D721Med (cell line): Measurements from ENCODE around the gene TSPAN13.

Experiments used
- DNase-seq: peaks from one replicate; pipeline ENCODE4 v3.0.0; 2011; ENCODE audit warnings: low spot score; ENCODE audit not compliant: insufficient read length
- FAIRE-seq: peaks from 2 replicates; lab custom pipeline; 2011; peaks lifted over from hg19 to GRCh38; lab: Jason Lieb, UNC
- TF ChIP-seq, protein P1 (sequence below): IDR thresholded peaks from 2 replicates; pipeline ENCODE4 v1.5.1; 2012; ENCODE audit warnings: mild to moderate bottlenecking, control low read depth; ENCODE audit not compliant: insufficient read depth; ENCODE audit errors: missing control alignments

TSPAN13 gene

GRCh38 chr7:16801111-16801542, 47.6 kb downstream of the TSPAN13 start:
- DNase-seq (peak; percentile 23), FAIRE-seq (peak; percentile 58)
- TF ChIP-seq, protein P1, sequence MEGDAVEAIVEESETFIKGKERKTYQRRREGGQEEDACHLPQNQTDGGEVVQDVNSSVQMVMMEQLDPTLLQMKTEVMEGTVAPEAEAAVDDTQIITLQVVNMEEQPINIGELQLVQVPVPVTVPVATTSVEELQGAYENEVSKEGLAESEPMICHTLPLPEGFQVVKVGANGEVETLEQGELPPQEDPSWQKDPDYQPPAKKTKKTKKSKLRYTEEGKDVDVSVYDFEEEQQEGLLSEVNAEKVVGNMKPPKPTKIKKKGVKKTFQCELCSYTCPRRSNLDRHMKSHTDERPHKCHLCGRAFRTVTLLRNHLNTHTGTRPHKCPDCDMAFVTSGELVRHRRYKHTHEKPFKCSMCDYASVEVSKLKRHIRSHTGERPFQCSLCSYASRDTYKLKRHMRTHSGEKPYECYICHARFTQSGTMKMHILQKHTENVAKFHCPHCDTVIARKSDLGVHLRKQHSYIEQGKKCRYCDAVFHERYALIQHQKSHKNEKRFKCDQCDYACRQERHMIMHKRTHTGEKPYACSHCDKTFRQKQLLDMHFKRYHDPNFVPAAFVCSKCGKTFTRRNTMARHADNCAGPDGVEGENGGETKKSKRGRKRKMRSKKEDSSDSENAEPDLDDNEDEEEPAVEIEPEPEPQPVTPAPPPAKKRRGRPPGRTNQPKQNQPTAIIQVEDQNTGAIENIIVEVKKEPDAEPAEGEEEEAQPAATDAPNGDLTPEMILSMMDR, result peak; percentile 50

DNA sequence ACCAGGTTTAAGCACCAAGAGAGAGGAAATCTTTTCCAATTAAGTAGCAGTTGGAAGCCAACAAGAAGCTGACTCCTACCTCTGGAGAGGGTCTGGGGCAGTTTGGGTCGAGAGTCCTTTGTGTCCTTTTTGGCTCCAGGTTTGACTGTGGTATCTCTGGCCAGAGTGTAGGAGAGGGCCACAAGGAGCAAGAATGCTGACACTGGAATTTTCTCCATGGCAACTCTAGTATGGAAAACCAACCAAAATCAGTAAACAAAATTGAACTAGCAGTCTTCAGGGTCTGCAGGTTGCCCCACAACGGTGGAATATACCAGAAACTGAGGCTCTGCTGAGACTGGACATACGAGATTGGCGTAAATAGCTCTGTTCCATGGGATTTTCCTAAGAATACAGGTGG, 48.0 kb downstream of the TSPAN13 start:
- FAIRE-seq (no peak), DNase-seq (no peak)
- TF ChIP-seq, protein P1, result no peak

GRCh38 chr7:16803125-16803524, 49.6 kb downstream of the TSPAN13 start:
- no peak for DNase-seq
- FAIRE-seq, result no peak
- TF ChIP-seq, protein P1, result no peak

- DNase-seq (no peak), FAIRE-seq (no peak)
- TF ChIP-seq, protein P1, result no peak
These were observed 50.5 kb downstream of the TSPAN13 start for GRCh38 chr7:16803881-16804673.

DNA sequence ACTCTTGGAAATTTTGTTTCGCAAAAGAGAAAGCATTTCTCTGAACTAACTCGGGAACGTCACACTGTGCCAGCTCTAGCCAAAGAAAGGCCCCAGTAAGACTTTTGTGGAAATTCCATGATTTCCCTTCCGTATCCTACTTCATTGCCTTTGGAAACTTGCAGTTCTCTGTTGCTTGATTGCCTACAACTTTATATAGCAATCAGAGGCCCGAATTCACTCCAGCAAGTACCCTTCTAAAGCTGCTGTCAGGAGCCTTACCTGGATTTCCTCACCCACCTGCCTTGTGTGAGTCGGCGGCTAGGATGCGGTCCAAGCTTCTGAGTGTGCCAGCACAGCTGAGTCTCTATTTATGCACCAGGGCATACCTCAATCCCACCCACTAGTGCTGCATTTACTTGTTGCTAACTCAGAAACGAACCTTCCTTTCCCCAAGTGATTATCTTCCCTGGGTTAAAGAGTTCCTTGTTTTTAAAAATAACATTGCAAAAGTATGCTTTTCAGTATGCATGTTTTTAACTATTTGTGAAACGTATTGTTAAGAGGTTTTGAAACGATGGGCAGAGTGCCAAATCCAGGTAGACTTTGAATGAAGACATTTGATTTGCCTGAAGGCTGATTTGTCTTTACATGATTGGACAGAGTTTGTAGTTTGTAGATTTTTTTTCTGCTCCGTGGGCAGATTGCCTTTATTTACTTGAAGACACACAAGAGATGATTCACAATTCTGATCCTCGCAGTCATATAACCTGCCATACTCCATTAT, 51.3 kb downstream of the TSPAN13 start, which contains the start of gene AGR2:
TSS of gene AGR2 (minus strand) at position 326 of the 766 bp plus-strand sequence. CDS start 3,203 bp downstream, outside the sequence.
- FAIRE-seq (no peak), DNase-seq (no peak)
- TF ChIP-seq, protein P1, result no peak

DNA sequence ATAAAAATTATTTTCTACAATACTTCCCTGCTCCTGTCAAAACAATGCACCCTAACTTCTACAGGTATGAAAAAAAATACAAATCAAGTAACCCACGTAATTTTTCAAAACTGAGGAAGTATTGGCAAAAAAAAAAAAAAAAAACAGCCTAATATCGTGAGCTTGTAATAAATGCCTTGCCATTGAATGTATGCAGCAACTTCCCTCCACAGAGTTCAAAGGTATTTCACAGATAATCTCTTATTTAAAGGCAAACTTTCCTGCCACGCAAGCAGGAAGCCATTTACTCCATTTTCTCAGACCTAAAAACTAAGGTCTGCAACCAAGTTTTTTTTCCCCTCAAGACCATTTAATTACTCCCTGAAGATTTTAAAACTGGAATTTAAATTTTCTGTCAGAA, 51.9 kb downstream of the TSPAN13 start:
- TF ChIP-seq, protein P1, result no peak
- DNase-seq (no peak), FAIRE-seq (no peak)
